Astrocyte (in vitro differentiated cells and primary cell): ENCODE measurements around the gene TMEM37.

Experiments used
- EZH2 ChIP-seq: IDR thresholded peaks from 2 replicates; pipeline ENCODE4 v1.6.1; 2012; ENCODE audit warnings: mild to moderate bottlenecking, low read length, inconsistent platforms; ENCODE audit not compliant: insufficient read depth
- TF ChIP-seq, protein P1 (sequence below): IDR thresholded peaks from 2 replicates; pipeline ENCODE4 v1.5.1; 2011; ENCODE audit warnings: low read depth, mild to moderate bottlenecking, inconsistent platforms, low read length, moderate library complexity; ENCODE audit not compliant: insufficient read depth

DNA sequence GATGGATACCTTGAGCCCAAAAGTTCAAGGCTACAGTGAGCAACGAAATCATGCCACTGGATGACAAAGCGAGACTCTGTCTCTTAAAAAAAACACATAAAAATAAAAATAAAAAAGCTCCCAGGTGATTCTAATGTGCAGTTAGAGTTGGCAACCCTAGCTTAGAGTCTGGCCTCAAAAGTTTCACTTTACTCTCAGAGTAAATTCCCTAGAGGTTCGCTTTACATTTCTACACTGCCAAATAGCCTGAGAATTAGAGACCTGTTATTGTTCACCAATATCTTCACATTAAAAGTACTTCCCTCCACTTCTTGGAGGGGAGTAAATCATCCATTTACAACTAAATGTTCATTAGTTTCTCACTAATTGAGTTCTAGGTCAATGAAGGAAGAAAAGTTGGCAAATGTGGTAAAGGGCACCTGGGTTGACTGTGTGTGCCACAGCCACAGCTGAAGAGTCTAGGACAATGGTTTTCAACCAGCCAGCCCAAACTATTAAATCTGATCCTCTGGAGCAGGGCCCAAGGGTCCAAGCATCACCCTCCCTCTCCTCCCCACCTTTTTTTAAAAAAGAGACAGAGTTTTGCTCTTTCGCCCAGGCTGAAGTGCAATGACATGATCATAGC lies 15.2 kb upstream of the TMEM37 start:
- TF ChIP-seq, protein P1, sequence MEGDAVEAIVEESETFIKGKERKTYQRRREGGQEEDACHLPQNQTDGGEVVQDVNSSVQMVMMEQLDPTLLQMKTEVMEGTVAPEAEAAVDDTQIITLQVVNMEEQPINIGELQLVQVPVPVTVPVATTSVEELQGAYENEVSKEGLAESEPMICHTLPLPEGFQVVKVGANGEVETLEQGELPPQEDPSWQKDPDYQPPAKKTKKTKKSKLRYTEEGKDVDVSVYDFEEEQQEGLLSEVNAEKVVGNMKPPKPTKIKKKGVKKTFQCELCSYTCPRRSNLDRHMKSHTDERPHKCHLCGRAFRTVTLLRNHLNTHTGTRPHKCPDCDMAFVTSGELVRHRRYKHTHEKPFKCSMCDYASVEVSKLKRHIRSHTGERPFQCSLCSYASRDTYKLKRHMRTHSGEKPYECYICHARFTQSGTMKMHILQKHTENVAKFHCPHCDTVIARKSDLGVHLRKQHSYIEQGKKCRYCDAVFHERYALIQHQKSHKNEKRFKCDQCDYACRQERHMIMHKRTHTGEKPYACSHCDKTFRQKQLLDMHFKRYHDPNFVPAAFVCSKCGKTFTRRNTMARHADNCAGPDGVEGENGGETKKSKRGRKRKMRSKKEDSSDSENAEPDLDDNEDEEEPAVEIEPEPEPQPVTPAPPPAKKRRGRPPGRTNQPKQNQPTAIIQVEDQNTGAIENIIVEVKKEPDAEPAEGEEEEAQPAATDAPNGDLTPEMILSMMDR, result no peak
- TF ChIP-seq EZH2, result no peak
